T-cell (primary cell): Measurements from ENCODE around the gene CDX4. TPM values are rescaled to one million over a fixed set of nuclear protein-coding genes. Genes with fewer than 3 reads are reported as not detected.
A peak's percentile ranks its signal among the peaks of the same experiment; 100 is the strongest.

Experiments used
- ATAC-seq, 4 experiments: fragments of 200-7000 bp in 3 of 4; fragments of 150-1000 bp in 1 of 4; cut with Tn5 transposase; replicated peaks in 1 of 4; 1 replicate in 3 of 4; 2 replicates in 1 of 4; pipeline ENCODE4 v1.10.0; 2021; ENCODE audit warnings: moderate library complexity in 3 of 4, mild to moderate bottlenecking in 2 of 4, moderate number of reproducible peaks in 1 of 4
- CTCF ChIA-PET, 2 donors: fragments of 300-600 bp; sonication (Branson Sonifier 250); formaldehyde crosslinking; loops; one replicate each; lab custom pipeline; 2022; ENCODE audit warnings: antibody characterized with exemption in 2 of 2; lab: Charles Lee
- POLR2A ChIA-PET, 2 donors: fragments of 300-600 bp; sonication (Branson Sonifier 250); formaldehyde crosslinking; loops; one replicate each; lab custom pipeline; 2022; ENCODE audit warnings: antibody characterized with exemption in 2 of 2; lab: Charles Lee
- DNase-seq, 35 experiments: peaks; one replicate each; pipeline versions ENCODE4 v3.0.0 to v3.0.0-alpha.2; 2013 to 2023
- H3K27ac ChIP-seq: one replicate; pipeline ENCODE4 v1.5.1; 2013; ENCODE audit warnings: low read length
- H3K27me3 ChIP-seq, 2 experiments: replicated peaks in 1 of 2; 1 replicate in 1 of 2; 2 replicates in 1 of 2; pipeline versions ENCODE4 v1.6.1 to v1.7.0; 2013; ENCODE audit warnings: low read length in 1 of 2, mixed read lengths in 1 of 2; ENCODE audit not compliant: control insufficient read depth in 2 of 2, insufficient read depth in 2 of 2; ENCODE audit errors: extremely low read depth in 1 of 2
- H3K36me3 ChIP-seq, 2 donors: 1 replicate in 1 of 2; 2 replicates in 1 of 2; pipeline versions ENCODE4 v1.6.1 to v1.7.0; 2013; ENCODE audit warnings: low read length in 1 of 2; ENCODE audit not compliant: control insufficient read depth in 2 of 2, insufficient read depth in 1 of 2; ENCODE audit errors: extremely low read depth in 1 of 2
- H3K4me1 ChIP-seq, 2 experiments: 1 replicate in 1 of 2; 2 replicates in 1 of 2; pipeline versions ENCODE4 v1.6.1 to v1.7.0; 2013; ENCODE audit warnings: low read length in 2 of 2, mixed read lengths in 1 of 2; ENCODE audit not compliant: insufficient read depth in 2 of 2, control insufficient read depth in 1 of 2; ENCODE audit errors: extremely low read depth in 1 of 2
- H3K4me3 ChIP-seq, 2 donors: 1 replicate in 1 of 2; 2 replicates in 1 of 2; pipeline versions ENCODE4 v1.5.1 to v1.7.0; 2013; ENCODE audit warnings: mild to moderate bottlenecking in 2 of 2, low read length in 1 of 2, moderate library complexity in 1 of 2; ENCODE audit not compliant: control insufficient read depth in 1 of 2; ENCODE audit errors: extremely low read depth in 1 of 2
- H3K9me3 ChIP-seq: 2 replicates; pipeline ENCODE4 v1.7.0; 2013
- H3K27ac Mint-ChIP-seq, 2 donors: one replicate each; pipeline ENCODE4 v1.8.0; 2020 to 2021; ENCODE audit warnings: mild to moderate bottlenecking in 2 of 2, mixed read lengths in 2 of 2
- H3K27me3 Mint-ChIP-seq, 2 donors: one replicate each; pipeline ENCODE4 v1.8.0; 2021 to 2022; ENCODE audit warnings: mixed read lengths in 2 of 2
- H3K36me3 Mint-ChIP-seq: one replicate; pipeline ENCODE4 v1.8.0; 2021; ENCODE audit warnings: mixed read lengths
- H3K4me1 Mint-ChIP-seq, 3 donors: one replicate each; pipeline ENCODE4 v1.8.0; 2020 to 2022; ENCODE audit warnings: mixed read lengths in 3 of 3, mild to moderate bottlenecking in 1 of 3
- H3K4me3 Mint-ChIP-seq, 3 donors: one replicate each; pipeline ENCODE4 v1.8.0; 2020 to 2022; ENCODE audit warnings: mild to moderate bottlenecking in 3 of 3, mixed read lengths in 3 of 3, moderate library complexity in 3 of 3
- H3K9me3 Mint-ChIP-seq, 3 donors: one replicate each; pipeline ENCODE4 v1.8.0; 2020 to 2022; ENCODE audit warnings: mixed read lengths in 3 of 3
- whole genome bisulfite sequencing: methylation state at CpG from one replicate; pipeline ENCODE4 v1.1.5; 2013; ENCODE audit warnings: missing lambda C conversion rate; ENCODE audit not compliant: insufficient coverage; 5-methylcytosine and 5-hydroxymethylcytosine counted together
- total RNA-seq, 35 experiments: library from RNA in 6 of 35; stranded (reverse) in 6 of 35; fragments of 120-200 nt in 1 of 35; gene quantifications; one replicate each; pipeline versions ENCODE4 v1.2.1 to v1.2.4 and lab custom pipeline; 2013 to 2026

The CDX4 gene
- total RNA-seq, 5 donors from 2014 or later (not counting 1 experiment from before 2014, with no cell fraction given): not detected

- Mint-ChIP-seq H3K4me3 (peak overlapping the region in 1 of 3 donors; percentile 35), H3K36me3 (no peaks in the 10 kb centered on the region), H3K9me3 (no peaks in the 10 kb centered on the region), H3K27ac (no peak overlapping the region), H3K27me3 (peaks cover 52 to 69% of the 10 kb centered on the region in 2 donors), H3K4me1 (peaks cover 9 to 20% (median 10%) of the 10 kb centered on the region in 3 donors)
- WGBS: 15% methylated on average over 8 of the region's 20 CpGs
- peaks cover 0 to 2% of the 10 kb centered on the region in 2 experiments for H3K4me1 ChIP-seq
- POLR2A ChIA-PET: no interaction called here
- H3K4me3 ChIP-seq: no peak overlapping the region
- no peaks in the 10 kb centered on the region for H3K9me3 ChIP-seq
- no peaks in the 10 kb centered on the region for H3K36me3 ChIP-seq
- peaks cover 7 to 21% of the 10 kb centered on the region in 2 experiments for H3K27me3 ChIP-seq
- DNase-seq (no peak), ATAC-seq (no peak)
- H3K27ac ChIP-seq: no peak overlapping the region
- CTCF ChIA-PET: no interaction called here
These were observed 1.5 kb downstream of the CDX4 start for GRCh38 chrX:73448379-73448778.

DNA sequence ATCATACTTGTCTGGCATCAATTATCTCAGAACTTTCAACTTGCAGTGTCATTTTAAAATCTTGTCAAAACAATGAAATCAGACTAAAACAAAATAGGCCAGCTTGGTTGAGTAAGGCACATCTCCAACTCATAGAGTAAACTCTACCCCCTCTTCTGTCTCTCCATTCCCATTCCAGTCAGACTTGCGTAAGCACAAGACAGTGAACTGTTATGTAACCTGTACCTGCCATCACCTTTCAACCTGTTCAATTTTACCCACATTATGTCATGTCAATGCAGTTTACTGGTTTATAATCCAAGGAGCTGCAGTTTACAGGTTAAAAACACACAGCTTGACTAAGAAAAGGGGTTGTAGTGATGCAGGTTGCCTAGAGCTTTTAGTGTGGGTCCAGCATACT is 8.3 kb downstream of the CDX4 start:
- Histone ChIP-seq H3K27ac (no peak overlapping the region), H3K4me1 (no peaks in the 10 kb centered on the region), H3K9me3 (no peaks in the 10 kb centered on the region), H3K4me3 (no peak overlapping the region), H3K27me3 (peaks cover 0 to 2% of the 10 kb centered on the region in 2 experiments), H3K36me3 (no peaks in the 10 kb centered on the region)
- Mint-ChIP-seq H3K36me3 (no peaks in the 10 kb centered on the region), H3K4me3 (no peak overlapping the region), H3K4me1 (no peaks in the 10 kb centered on the region), H3K9me3 (no peaks in the 10 kb centered on the region), H3K27me3 (peaks cover 14 to 49% of the 10 kb centered on the region in 2 donors), H3K27ac (no peak overlapping the region)
- ChIA-PET POLR2A (no interaction called here), CTCF (no interaction called here)
- DNase-seq (no peak), ATAC-seq (no peak)
- WGBS: no CpG with 5 or more reads among the region's 1 CpG

- no peaks in the 10 kb centered on the region for H3K4me1 Mint-ChIP-seq
- Histone ChIP-seq H3K27ac (no peak overlapping the region), H3K9me3 (no peaks in the 10 kb centered on the region), H3K27me3 (peaks cover 0 to 2% of the 10 kb centered on the region in 2 experiments), H3K4me1 (no peaks in the 10 kb centered on the region), H3K4me3 (no peak overlapping the region), H3K36me3 (no peaks in the 10 kb centered on the region)
- H3K36me3 Mint-ChIP-seq: no peaks in the 10 kb centered on the region
- ATAC-seq (no peak), DNase-seq (no peak)
- POLR2A ChIA-PET: no interaction called here
- H3K27me3 Mint-ChIP-seq: peaks cover under 1 to 31% of the 10 kb centered on the region in 2 donors
- CTCF ChIA-PET: no interaction called here
- no peak overlapping the region for H3K27ac Mint-ChIP-seq
- H3K4me3 Mint-ChIP-seq: no peak overlapping the region
- H3K9me3 Mint-ChIP-seq: no peaks in the 10 kb centered on the region
These were observed 10.5 kb downstream of the CDX4 start for GRCh38 chrX:73457306-73457705.

- H3K36me3 ChIP-seq: no peaks in the 10 kb centered on the region
- no peak overlapping the region for H3K27ac ChIP-seq
- H3K4me3 ChIP-seq: no peak overlapping the region
- no peak for ATAC-seq
- ChIA-PET POLR2A (no interaction called here), CTCF (no interaction called here)
- H3K36me3 Mint-ChIP-seq: no peaks in the 10 kb centered on the region
- DNase-seq: no peak
- H3K9me3 ChIP-seq: no peaks in the 10 kb centered on the region
- H3K4me1 ChIP-seq: no peaks in the 10 kb centered on the region
- no peak overlapping the region for H3K27ac Mint-ChIP-seq
- no peaks in the 10 kb centered on the region for H3K27me3 ChIP-seq
- H3K4me1 Mint-ChIP-seq: no peaks in the 10 kb centered on the region
- peaks cover 0 to 31% of the 10 kb centered on the region in 2 donors for H3K27me3 Mint-ChIP-seq
- H3K4me3 Mint-ChIP-seq: no peak overlapping the region
- peaks cover 0 to 4% (median 0%) of the 10 kb centered on the region in 3 donors for H3K9me3 Mint-ChIP-seq
These were observed 21.5 kb downstream of the CDX4 start for GRCh38 chrX:73468376-73468775.

GRCh38 chrX:73478961-73479360 is 32.1 kb downstream of the CDX4 start:
- WGBS: no CpG with 5 or more reads among the region's 4 CpGs
- ATAC-seq: no peak
- Mint-ChIP-seq H3K9me3 (peaks cover 5 to 12% (median 7%) of the 10 kb centered on the region in 3 donors), H3K27ac (no peak overlapping the region), H3K36me3 (no peaks in the 10 kb centered on the region), H3K4me1 (no peaks in the 10 kb centered on the region), H3K27me3 (peaks cover 3 to 42% of the 10 kb centered on the region in 2 donors), H3K4me3 (no peak overlapping the region)
- no peak for DNase-seq
- CTCF ChIA-PET: no interaction called here
- POLR2A ChIA-PET: no interaction called here
- H3K27me3 ChIP-seq: no peaks in the 10 kb centered on the region
- no peak overlapping the region for H3K4me3 ChIP-seq
- H3K4me1 ChIP-seq: no peaks in the 10 kb centered on the region
- no peaks in the 10 kb centered on the region for H3K36me3 ChIP-seq
- no peaks in the 10 kb centered on the region for H3K9me3 ChIP-seq
- no peak overlapping the region for H3K27ac ChIP-seq

GRCh38 chrX:73481521-73481920 is 34.7 kb downstream of the CDX4 start:
- no peaks in the 10 kb centered on the region for H3K4me1 Mint-ChIP-seq
- no peaks in the 10 kb centered on the region for H3K36me3 Mint-ChIP-seq
- ATAC-seq: no peak
- WGBS: no CpG with 5 or more reads among the region's 2 CpGs
- Histone ChIP-seq H3K27ac (no peak overlapping the region), H3K27me3 (no peaks in the 10 kb centered on the region), H3K36me3 (no peaks in the 10 kb centered on the region), H3K9me3 (no peaks in the 10 kb centered on the region), H3K4me3 (no peak overlapping the region), H3K4me1 (no peaks in the 10 kb centered on the region)
- ChIA-PET POLR2A (no interaction called here), CTCF (no interaction called here)
- H3K4me3 Mint-ChIP-seq: no peak overlapping the region
- H3K27me3 Mint-ChIP-seq: peaks cover 3 to 49% of the 10 kb centered on the region in 2 donors
- H3K9me3 Mint-ChIP-seq: peaks cover 5 to 12% (median 7%) of the 10 kb centered on the region in 3 donors
- H3K27ac Mint-ChIP-seq: no peak overlapping the region
- DNase-seq: no peak

- Histone ChIP-seq H3K4me1 (no peaks in the 10 kb centered on the region), H3K27me3 (no peaks in the 10 kb centered on the region), H3K4me3 (no peak overlapping the region), H3K36me3 (no peaks in the 10 kb centered on the region), H3K9me3 (no peaks in the 10 kb centered on the region), H3K27ac (no peak overlapping the region)
- H3K36me3 Mint-ChIP-seq: no peaks in the 10 kb centered on the region
- no peaks in the 10 kb centered on the region for H3K4me1 Mint-ChIP-seq
- no peak overlapping the region for H3K4me3 Mint-ChIP-seq
- DNase-seq: no peak
- ChIA-PET CTCF (no interaction called here), POLR2A (no interaction called here)
- 80% methylated on average over 1 of the region's 3 CpGs for WGBS
- H3K27me3 Mint-ChIP-seq: peaks cover 0 to 25% of the 10 kb centered on the region in 2 donors
- peaks cover 0 to 14% (median 14%) of the 10 kb centered on the region in 3 donors for H3K9me3 Mint-ChIP-seq
- no peak overlapping the region for H3K27ac Mint-ChIP-seq
- no peak for ATAC-seq
These were observed 43.8 kb downstream of the CDX4 start for GRCh38 chrX:73490661-73491060.
